Omental fat pad (tissue), 4 donors: Measurements from ENCODE around the gene PFDN1. TPM values are rescaled to one million over a fixed set of nuclear protein-coding genes. Genes with fewer than 3 reads are reported as not detected.
A peak's percentile ranks its signal among the peaks of the same experiment; 100 is the strongest.

Experiments
- ATAC-seq: fragments of 150-250 bp; one replicate; pipeline ENCODE4 v1.9.1; 2016; ENCODE audit warnings: mild to moderate bottlenecking, moderate library complexity; ENCODE audit not compliant: low FRiP score
- DNase-seq: peaks from one replicate; pipeline ENCODE4 v3.0.0-alpha.2; 2019; ENCODE audit warnings: low spot score
- CTCF ChIP-seq, 3 donors: fragments of 450-650 bp; IDR thresholded peaks; one replicate each; pipeline ENCODE4 v1.5.1; 2016 to 2017; ENCODE audit warnings: antibody characterized with exemption in 3 of 3, mild to moderate bottlenecking in 3 of 3, moderate library complexity in 2 of 3
- total RNA-seq, 4 donors: library from RNA; depleted of rRNA; stranded (reverse); fragments of >200 nt; gene quantifications; one replicate each; pipeline ENCODE4 v1.1.0, GENCODE V29; 2016

The PFDN1 gene
- total RNA-seq, 4 donors from 2014 or later = 54.1 to 110 (median 88.6) TPM

GRCh38 chr5:140197023-140197422, 105.9 kb downstream of the PFDN1 start:
- DNase-seq = no peak
- no peak for ATAC-seq
- TF ChIP-seq CTCF (IDR thresholded peaks at IDR 0.05) = no peak

- DNase-seq = no peak
- ATAC-seq = peak; percentile 50
- no peak for TF ChIP-seq CTCF (IDR thresholded peaks at IDR 0.05)
Observed at GRCh38 chr5:140196115-140196814, 106.6 kb downstream of the PFDN1 start.

Other genes with a start within 250 kb of the PFDN1 start
- gene PURA, start 189.0 kb downstream of the PFDN1 start, total RNA-seq = 10 to 100 TPM; 16.9 to 31.8 (median 24.3) TPM
- 10 to 100 TPM in 3 of 4 donors, 1 to 10 TPM in 1; 8.4 to 21.3 (median 16.8) TPM for gene IGIP, start 177.2 kb downstream of the PFDN1 start, total RNA-seq
- gene CYSTM1, start 127.9 kb downstream of the PFDN1 start, total RNA-seq = 100 to 1,000 TPM; 105 to 164 (median 140) TPM
- 10 to 100 TPM; 32.1 to 81.8 (median 61.0) TPM for gene HBEGF, start 43.5 kb upstream of the PFDN1 start, total RNA-seq
- under 1 TPM in 3 of 4 donors, not detected in 1; 0.12 to 0.74 (median 0.19) TPM for gene SLC4A9, start 57.1 kb upstream of the PFDN1 start, total RNA-seq
- 100 to 1,000 TPM in 2 of 4 donors, 10 to 100 TPM in 2; 80.0 to 149 (median 103) TPM for gene ANKHD1, start 98.7 kb upstream of the PFDN1 start, total RNA-seq
- gene EIF4EBP3, start 244.6 kb upstream of the PFDN1 start, total RNA-seq = 10 to 100 TPM; 22.9 to 35.7 (median 31.5) TPM